ENCODE measurements around the gene CUL9. TPM values are rescaled to one million over a fixed set of nuclear protein-coding genes. Genes with fewer than 3 reads are reported as not detected.
A peak's percentile ranks its signal among the peaks of the same experiment; 100 is the strongest.

CUL9 gene
- total RNA-seq, 4 donors from 2014 or later = 55.5 to 114 (median 85.5) TPM

DNA sequence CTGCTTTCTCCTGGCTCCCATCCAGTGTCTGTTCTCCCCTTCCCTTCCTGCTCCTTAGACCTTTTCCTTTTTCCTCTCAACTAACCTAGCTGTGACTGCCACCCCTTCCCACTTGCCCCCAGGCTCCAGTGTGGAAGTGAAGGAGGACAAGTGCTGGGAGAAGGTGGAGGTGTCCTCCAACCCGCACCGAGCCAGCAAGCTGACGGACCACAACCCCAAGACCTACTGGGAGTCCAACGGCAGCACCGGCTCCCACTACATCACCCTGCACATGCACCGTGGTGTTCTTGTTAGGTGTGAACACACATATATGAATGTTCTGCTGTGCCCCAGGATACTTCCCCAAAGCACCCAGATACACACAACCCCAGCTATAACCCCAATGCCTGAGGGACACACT is 18.5 kb downstream of the CUL9 start:
- TF ChIP-seq POLR2A (IDR thresholded peaks at IDR 0.05) = no peak
- TF ChIP-seq, protein P1, sequence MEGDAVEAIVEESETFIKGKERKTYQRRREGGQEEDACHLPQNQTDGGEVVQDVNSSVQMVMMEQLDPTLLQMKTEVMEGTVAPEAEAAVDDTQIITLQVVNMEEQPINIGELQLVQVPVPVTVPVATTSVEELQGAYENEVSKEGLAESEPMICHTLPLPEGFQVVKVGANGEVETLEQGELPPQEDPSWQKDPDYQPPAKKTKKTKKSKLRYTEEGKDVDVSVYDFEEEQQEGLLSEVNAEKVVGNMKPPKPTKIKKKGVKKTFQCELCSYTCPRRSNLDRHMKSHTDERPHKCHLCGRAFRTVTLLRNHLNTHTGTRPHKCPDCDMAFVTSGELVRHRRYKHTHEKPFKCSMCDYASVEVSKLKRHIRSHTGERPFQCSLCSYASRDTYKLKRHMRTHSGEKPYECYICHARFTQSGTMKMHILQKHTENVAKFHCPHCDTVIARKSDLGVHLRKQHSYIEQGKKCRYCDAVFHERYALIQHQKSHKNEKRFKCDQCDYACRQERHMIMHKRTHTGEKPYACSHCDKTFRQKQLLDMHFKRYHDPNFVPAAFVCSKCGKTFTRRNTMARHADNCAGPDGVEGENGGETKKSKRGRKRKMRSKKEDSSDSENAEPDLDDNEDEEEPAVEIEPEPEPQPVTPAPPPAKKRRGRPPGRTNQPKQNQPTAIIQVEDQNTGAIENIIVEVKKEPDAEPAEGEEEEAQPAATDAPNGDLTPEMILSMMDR (IDR thresholded peaks at IDR 0.05) = no peak
- Histone ChIP-seq H3K4me1 (no peaks in the 10 kb centered on the region), H3K9me3 (no peaks in the 10 kb centered on the region), H3K27ac (no peak overlapping the region), H3K36me3 (peaks cover 0 to 67% (median 0%) of the 10 kb centered on the region in 3 donors), H3K4me3 (no peak overlapping the region), H3K27me3 (no peaks in the 10 kb centered on the region)
- peak in 1 of 3 donors; percentile 25 for DNase-seq

DNA sequence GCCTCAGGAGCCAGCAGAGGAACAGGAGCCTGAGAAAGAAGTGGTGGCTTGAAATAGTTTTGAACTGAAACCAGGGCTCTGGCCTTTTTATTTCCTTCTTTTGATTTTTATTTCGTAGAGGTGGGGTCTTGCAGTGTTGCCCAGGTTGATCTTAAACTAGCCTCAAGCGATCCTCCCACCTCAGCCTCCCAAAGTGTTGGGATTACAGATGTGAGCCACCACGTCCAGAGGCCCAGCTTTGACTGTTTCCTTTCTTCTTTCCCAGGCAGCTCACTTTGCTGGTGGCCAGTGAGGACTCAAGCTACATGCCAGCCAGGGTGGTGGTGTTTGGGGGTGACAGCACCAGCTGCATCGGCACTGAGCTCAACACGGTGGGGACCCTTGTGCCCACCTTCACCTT is 20.5 kb downstream of the CUL9 start:
- peaks cover 0 to 52% (median 0%) of the 10 kb centered on the region in 3 donors for H3K36me3 ChIP-seq
- H3K4me1 ChIP-seq = no peaks in the 10 kb centered on the region
- no peak overlapping the region for H3K4me3 ChIP-seq
- H3K27ac ChIP-seq = no peak overlapping the region
- TF ChIP-seq, protein P1 (IDR thresholded peaks at IDR 0.05) = no peak
- TF ChIP-seq POLR2A (IDR thresholded peaks at IDR 0.05) = no peak
- no peak for DNase-seq
- H3K27me3 ChIP-seq = no peaks in the 10 kb centered on the region
- no peaks in the 10 kb centered on the region for H3K9me3 ChIP-seq

DNA sequence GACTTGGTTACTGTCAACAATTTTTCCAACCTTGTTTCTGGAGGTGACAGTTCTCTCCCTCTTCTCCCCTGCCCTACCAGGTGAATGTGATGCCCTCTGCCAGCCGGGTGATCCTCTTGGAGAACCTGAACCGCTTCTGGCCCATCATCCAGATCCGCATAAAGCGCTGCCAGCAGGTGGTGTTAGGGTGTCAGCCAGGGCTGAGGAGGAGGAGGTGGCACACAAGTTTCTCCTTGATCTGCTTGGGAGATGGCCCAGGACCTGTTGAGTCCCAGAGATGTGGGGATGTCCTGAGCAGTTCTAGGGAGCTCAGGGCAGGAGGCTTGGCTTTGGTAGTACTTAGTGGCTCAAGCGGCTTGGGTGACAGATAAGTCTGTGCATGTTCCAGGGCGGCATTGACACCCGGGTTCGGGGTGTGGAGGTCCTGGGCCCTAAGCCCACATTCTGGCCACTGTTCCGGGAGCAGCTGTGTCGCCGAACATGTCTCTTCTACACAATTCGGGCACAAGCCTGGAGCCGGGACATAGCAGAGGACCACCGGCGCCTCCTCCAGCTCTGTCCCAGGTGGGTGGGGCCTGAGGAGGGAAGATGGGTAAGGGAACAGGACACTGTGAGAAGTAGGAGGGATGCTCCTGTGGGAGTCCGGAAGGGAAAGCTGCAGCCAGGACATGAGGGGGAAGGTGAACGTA is 21.2 kb downstream of the CUL9 start:
- peaks cover 0 to 46% (median 0%) of the 10 kb centered on the region in 3 donors for H3K36me3 ChIP-seq
- no peak for TF ChIP-seq POLR2A (IDR thresholded peaks at IDR 0.05)
- TF ChIP-seq, protein P1 (IDR thresholded peaks at IDR 0.05) = no peak
- DNase-seq = no peak

DNA sequence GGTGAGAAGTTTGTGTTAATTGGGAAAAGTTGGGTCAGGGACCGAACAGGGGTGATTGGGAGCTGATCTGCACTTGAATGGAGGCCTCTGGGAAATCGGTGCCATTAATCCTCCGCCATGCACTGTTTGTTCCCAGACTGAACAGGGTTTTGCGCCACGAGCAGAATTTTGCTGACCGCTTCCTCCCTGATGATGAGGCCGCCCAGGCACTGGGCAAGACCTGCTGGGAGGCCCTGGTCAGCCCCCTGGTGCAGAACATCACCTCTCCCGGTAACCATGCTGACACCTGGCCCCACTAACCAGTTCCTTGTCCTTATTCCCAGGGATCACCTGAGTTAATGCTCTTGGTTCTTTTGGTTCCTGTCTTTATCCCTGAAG is 21.7 kb downstream of the CUL9 start:
- DNase-seq = no peak
- H3K4me1 ChIP-seq = no peaks in the 10 kb centered on the region
- TF ChIP-seq, protein P1 (IDR thresholded peaks at IDR 0.05) = no peak
- no peak for TF ChIP-seq POLR2A (IDR thresholded peaks at IDR 0.05)

More for the DNA sequence above, 21.2 kb downstream of the CUL9 start:
- H3K27me3 ChIP-seq = no peaks in the 10 kb centered on the region
- H3K9me3 ChIP-seq = no peaks in the 10 kb centered on the region
- H3K27ac ChIP-seq = no peak overlapping the region
- no peaks in the 10 kb centered on the region for H3K4me1 ChIP-seq
- H3K4me3 ChIP-seq = no peak overlapping the region

DNA sequence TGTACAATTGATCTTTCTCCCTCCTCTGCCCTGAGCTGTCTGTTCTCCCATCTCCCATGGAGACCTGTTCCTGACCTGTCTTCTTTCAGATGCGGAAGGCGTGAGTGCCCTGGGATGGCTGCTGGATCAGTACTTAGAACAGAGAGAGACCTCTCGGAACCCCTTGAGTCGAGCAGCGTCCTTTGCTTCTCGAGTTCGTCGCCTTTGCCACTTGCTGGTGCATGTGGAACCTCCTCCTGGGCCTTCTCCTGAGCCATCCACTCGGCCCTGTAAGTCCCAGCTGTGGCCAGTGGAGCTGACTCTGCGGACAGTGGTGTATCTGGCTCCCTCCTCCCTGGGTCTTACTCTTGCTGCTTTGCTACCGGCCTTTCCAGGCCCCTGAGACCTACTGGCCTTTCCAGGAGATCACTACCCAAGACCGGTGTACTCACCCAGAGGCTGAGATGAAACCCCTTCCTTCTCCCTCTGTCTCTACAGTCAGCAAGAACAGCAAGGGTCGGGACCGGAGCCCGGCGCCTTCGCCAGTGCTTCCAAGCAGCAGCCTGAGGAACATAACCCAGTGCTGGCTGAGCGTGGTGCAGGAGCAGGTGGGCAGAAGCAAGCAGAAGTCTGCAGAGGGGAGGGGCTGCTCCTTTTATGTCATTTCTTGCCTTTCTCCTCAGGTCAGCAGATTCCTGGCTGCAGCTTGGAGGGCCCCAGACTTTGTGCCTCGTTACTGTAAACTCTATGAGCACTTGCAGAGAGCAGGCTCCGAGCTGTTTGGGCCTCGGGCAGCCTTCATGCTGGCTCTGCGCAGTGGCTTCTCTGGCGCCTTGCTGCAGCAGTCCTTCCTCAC is 22.5 kb downstream of the CUL9 start:
- TF ChIP-seq, protein P1 (IDR thresholded peaks at IDR 0.05) = no peak
- no peak for TF ChIP-seq POLR2A (IDR thresholded peaks at IDR 0.05)
- no peak for DNase-seq
- Histone ChIP-seq H3K4me3 (no peak overlapping the region), H3K9me3 (no peaks in the 10 kb centered on the region), H3K27me3 (no peaks in the 10 kb centered on the region), H3K4me1 (no peaks in the 10 kb centered on the region), H3K36me3 (peaks cover 0 to 35% (median 0%) of the 10 kb centered on the region in 3 donors), H3K27ac (no peak overlapping the region)

More for the DNA sequence above, 21.7 kb downstream of the CUL9 start:
- no peaks in the 10 kb centered on the region for H3K27me3 ChIP-seq
- H3K36me3 ChIP-seq = peaks cover 0 to 41% (median 0%) of the 10 kb centered on the region in 3 donors
- H3K4me3 ChIP-seq = no peak overlapping the region
- H3K27ac ChIP-seq = no peak overlapping the region
- H3K9me3 ChIP-seq = no peaks in the 10 kb centered on the region

All from Peyer's patch (tissue), 4 donors.